SK-N-SH (cell line): ENCODE data around the gene EED. TPM values are rescaled to one million over a fixed set of nuclear protein-coding genes. Genes with fewer than 3 reads are reported as not detected.

Experiments
- CTCF ChIA-PET: fragments of 300-600, 350-600 bp; formaldehyde crosslinking; extraction: SDS; loops from one replicate; lab custom pipeline; 2021; lab: Yijun Ruan, JAX
- POLR2A ChIA-PET: fragments of 350-600 bp; sonication (Branson Sonifier 250); formaldehyde crosslinking; extraction: SDS; loops from one replicate; lab custom pipeline; 2020; ENCODE audit warnings: antibody characterized with exemption, inconsistent platforms; lab: Yijun Ruan, JAX
- DNase-seq: peaks from one replicate; pipeline ENCODE4 v3.0.0; 2012
- H2AFZ ChIP-seq: fragments of 200-600 bp; sonication (generic); 2 replicates; pipeline ENCODE4 v1.8.1; 2016; ENCODE audit warnings: antibody characterized with exemption, mild to moderate bottlenecking, low read depth
- H3F3A ChIP-seq: fragments of 200-600 bp; sonication (generic); replicated peaks from 2 replicates; pipeline ENCODE3; 2016; ENCODE audit warnings: antibody characterized with exemption, mild to moderate bottlenecking; ENCODE audit not compliant: insufficient read depth
- H3K27ac ChIP-seq, 2 experiments: fragments of 200-500 bp in 1 of 2; fragments of 200-600 bp in 1 of 2; sonication (Bioruptor generic) in 1 of 2; sonication (generic), shearing (Covaris generic) in 1 of 2; 2 replicates each; pipeline versions ENCODE4 v1.5.1 to v1.6.1; 2014 to 2016; ENCODE audit warnings: low read depth in 2 of 2, inconsistent platforms in 1 of 2, low read length in 1 of 2, mild to moderate bottlenecking in 1 of 2, mixed read lengths in 1 of 2
- H3K27me3 ChIP-seq: fragments of 200-600 bp; sonication (generic), shearing (Covaris generic); 2 replicates; pipeline ENCODE4 v1.6.1; 2016; ENCODE audit warnings: mixed run types; ENCODE audit not compliant: insufficient read depth
- H3K36me3 ChIP-seq, 2 experiments: fragments of 200-500 bp in 1 of 2; fragments of 200-600 bp in 1 of 2; sonication (Bioruptor generic) in 1 of 2; sonication (generic) in 1 of 2; replicated peaks in 1 of 2; 2 replicates each; pipeline versions ENCODE3 to v1.5.1; 2014 to 2016; ENCODE audit warnings: low read length in 1 of 2, mild to moderate bottlenecking in 1 of 2; ENCODE audit not compliant: insufficient read depth in 2 of 2, control insufficient read depth in 1 of 2
- H3K4me1 ChIP-seq, 2 experiments: fragments of 200-500 bp in 1 of 2; fragments of 200-600 bp in 1 of 2; sonication (Bioruptor generic) in 1 of 2; sonication (generic), shearing (Covaris generic) in 1 of 2; 2 replicates each; pipeline versions ENCODE4 v1.5.1 to v1.6.1; 2014 to 2016; ENCODE audit warnings: low read depth in 1 of 2, low read length in 1 of 2, mixed run types in 1 of 2; ENCODE audit not compliant: insufficient read depth in 2 of 2, control insufficient read depth in 1 of 2
- H3K4me2 ChIP-seq: fragments of 200-600 bp; sonication (generic), shearing (Covaris generic); 2 replicates; pipeline ENCODE4 v1.6.1; 2017; ENCODE audit warnings: mixed run types
- H3K4me3 ChIP-seq, 2 experiments: fragments of 200-500 bp in 1 of 2; fragments of 200-600 bp in 1 of 2; sonication (Bioruptor generic) in 1 of 2; sonication (generic), shearing (Covaris generic) in 1 of 2; 2 replicates each; pipeline versions ENCODE4 v1.5.1 to v1.8.1; 2014 to 2016; ENCODE audit warnings: low read depth in 2 of 2, inconsistent platforms in 1 of 2, low read length in 1 of 2, mild to moderate bottlenecking in 1 of 2, mixed read lengths in 1 of 2, moderate library complexity in 1 of 2
- H3K79me2 ChIP-seq: fragments of 200-600 bp; sonication (generic); 2 replicates; pipeline ENCODE4 v1.8.1; 2017; ENCODE audit warnings: mild to moderate bottlenecking; ENCODE audit not compliant: insufficient read depth
- H3K9ac ChIP-seq: fragments of 200-600 bp; sonication (generic); 2 replicates; pipeline ENCODE4 v1.6.1; 2017; ENCODE audit warnings: mixed run types
- H3K9me2 ChIP-seq: fragments of 200-600 bp; sonication (generic); 2 replicates; pipeline ENCODE4 v1.6.1; 2017; ENCODE audit warnings: mixed run types
- H3K9me3 ChIP-seq: fragments of 200-600 bp; sonication (generic); 2 replicates; pipeline ENCODE4 v1.6.1; 2017; ENCODE audit warnings: mixed run types, mild to moderate bottlenecking, moderate library complexity
- H4K20me1 ChIP-seq: fragments of 200-600 bp; sonication (generic); 2 replicates; pipeline ENCODE4 v1.6.1; 2017; ENCODE audit warnings: mild to moderate bottlenecking, mixed run types; ENCODE audit not compliant: insufficient read depth
- ELF1 ChIP-seq: IDR thresholded peaks from 2 replicates; pipeline ENCODE4 v1.4.0; 2012
- EZH2phosphoT487 ChIP-seq: fragments of 200-600 bp; sonication (generic); IDR thresholded peaks from 2 replicates; pipeline ENCODE4 v1.6.1; 2017; ENCODE audit warnings: low read depth, mixed run types, mild to moderate bottlenecking, antibody characterized with exemption, moderate library complexity, borderline replicate concordance
- FOSL2 ChIP-seq: IDR thresholded peaks from 2 replicates; pipeline ENCODE4 v1.4.0; 2012; ENCODE audit warnings: low read depth, mild to moderate bottlenecking, moderate library complexity, borderline replicate concordance
- GABPA ChIP-seq: IDR thresholded peaks from 2 replicates; pipeline ENCODE4 v1.4.0; 2012; ENCODE audit warnings: low read depth, mild to moderate bottlenecking
- JUND ChIP-seq: IDR thresholded peaks from 2 replicates; pipeline ENCODE4 v1.4.0; 2012
- NRF1 ChIP-seq: IDR thresholded peaks from 2 replicates; pipeline ENCODE4 v1.6.1; 2012; ENCODE audit warnings: low read depth, mild to moderate bottlenecking, low read length
- PBX3 ChIP-seq: IDR thresholded peaks from 2 replicates; pipeline ENCODE4; 2012
- POLR2AphosphoS5 ChIP-seq: IDR thresholded peaks from 2 replicates; pipeline ENCODE4 v1.6.1; 2012; ENCODE audit warnings: low read depth, low read length
- RCOR1 ChIP-seq: fragments of 150-350 bp; IDR thresholded peaks from 2 replicates; pipeline ENCODE4 v1.6.1; 2017; ENCODE audit warnings: antibody characterized with exemption, low read length
- RXRA ChIP-seq: IDR thresholded peaks from 2 replicates; pipeline ENCODE4 v1.4.0; 2012; ENCODE audit warnings: low read depth, mild to moderate bottlenecking, borderline replicate concordance
- SIN3A ChIP-seq: IDR thresholded peaks from 2 replicates; pipeline ENCODE4 v1.6.1; 2012; ENCODE audit warnings: low read depth, mild to moderate bottlenecking, low read length, moderate library complexity, borderline replicate concordance
- TCF12 ChIP-seq: IDR thresholded peaks from 2 replicates; pipeline ENCODE4 v1.4.0; 2012
- TEAD4 ChIP-seq: IDR thresholded peaks from 2 replicates; pipeline ENCODE4 v1.4.0; 2012; ENCODE audit warnings: mild to moderate bottlenecking, borderline replicate concordance; ENCODE audit not compliant: insufficient read depth
- WGBS: methylation state at CpG from one replicate; pipeline ENCODE4 v1.1.6; 2017; ENCODE audit warnings: low lambda C conversion rate; 5-methylcytosine and 5-hydroxymethylcytosine counted together
- polyA plus RNA-seq, 3 experiments: library from polyadenylated mRNA; depleted of rRNA; stranded (reverse); fragments of >200 nt; gene quantifications; 2 replicates each; pipeline ENCODE4 v1.2.3, GENCODE V29; 2012
- TF ChIP-seq, protein P1 (sequence below): IDR thresholded peaks from 2 replicates; pipeline ENCODE4 v1.4.0; 2012; ENCODE audit warnings: low read depth, borderline replicate concordance
- TF ChIP-seq, protein P2 (sequence below): IDR thresholded peaks from 2 replicates; pipeline ENCODE4 v1.6.1; 2012; ENCODE audit warnings: mild to moderate bottlenecking, low read depth, low read length, moderate library complexity
- TF ChIP-seq, protein P3 (sequence below): fragments of 200-600 bp; sonication (generic); IDR thresholded peaks from 2 replicates; pipeline ENCODE4 v1.6.1; 2017; ENCODE audit warnings: antibody characterized with exemption, mild to moderate bottlenecking, moderate library complexity

Gene EED
- polyA plus RNA-seq, 1 of the 3 experiments (the other 2 are of a cell fraction): 12.8 TPM

- H3K9me2 ChIP-seq: no peaks in the 10 kb centered on the region
- H3K9ac ChIP-seq: no peak overlapping the region
- TF ChIP-seq JUND (no peak), TCF12 (no peak), RCOR1 (no peak), RXRA (no peak), FOSL2 (no peak), PBX3 (no peak), TEAD4 (no peak), NRF1 (no peak)
- TF ChIP-seq, protein P1, sequence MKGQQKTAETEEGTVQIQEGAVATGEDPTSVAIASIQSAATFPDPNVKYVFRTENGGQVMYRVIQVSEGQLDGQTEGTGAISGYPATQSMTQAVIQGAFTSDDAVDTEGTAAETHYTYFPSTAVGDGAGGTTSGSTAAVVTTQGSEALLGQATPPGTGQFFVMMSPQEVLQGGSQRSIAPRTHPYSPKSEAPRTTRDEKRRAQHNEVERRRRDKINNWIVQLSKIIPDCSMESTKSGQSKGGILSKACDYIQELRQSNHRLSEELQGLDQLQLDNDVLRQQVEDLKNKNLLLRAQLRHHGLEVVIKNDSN: no peak
- TF ChIP-seq, protein P2, sequence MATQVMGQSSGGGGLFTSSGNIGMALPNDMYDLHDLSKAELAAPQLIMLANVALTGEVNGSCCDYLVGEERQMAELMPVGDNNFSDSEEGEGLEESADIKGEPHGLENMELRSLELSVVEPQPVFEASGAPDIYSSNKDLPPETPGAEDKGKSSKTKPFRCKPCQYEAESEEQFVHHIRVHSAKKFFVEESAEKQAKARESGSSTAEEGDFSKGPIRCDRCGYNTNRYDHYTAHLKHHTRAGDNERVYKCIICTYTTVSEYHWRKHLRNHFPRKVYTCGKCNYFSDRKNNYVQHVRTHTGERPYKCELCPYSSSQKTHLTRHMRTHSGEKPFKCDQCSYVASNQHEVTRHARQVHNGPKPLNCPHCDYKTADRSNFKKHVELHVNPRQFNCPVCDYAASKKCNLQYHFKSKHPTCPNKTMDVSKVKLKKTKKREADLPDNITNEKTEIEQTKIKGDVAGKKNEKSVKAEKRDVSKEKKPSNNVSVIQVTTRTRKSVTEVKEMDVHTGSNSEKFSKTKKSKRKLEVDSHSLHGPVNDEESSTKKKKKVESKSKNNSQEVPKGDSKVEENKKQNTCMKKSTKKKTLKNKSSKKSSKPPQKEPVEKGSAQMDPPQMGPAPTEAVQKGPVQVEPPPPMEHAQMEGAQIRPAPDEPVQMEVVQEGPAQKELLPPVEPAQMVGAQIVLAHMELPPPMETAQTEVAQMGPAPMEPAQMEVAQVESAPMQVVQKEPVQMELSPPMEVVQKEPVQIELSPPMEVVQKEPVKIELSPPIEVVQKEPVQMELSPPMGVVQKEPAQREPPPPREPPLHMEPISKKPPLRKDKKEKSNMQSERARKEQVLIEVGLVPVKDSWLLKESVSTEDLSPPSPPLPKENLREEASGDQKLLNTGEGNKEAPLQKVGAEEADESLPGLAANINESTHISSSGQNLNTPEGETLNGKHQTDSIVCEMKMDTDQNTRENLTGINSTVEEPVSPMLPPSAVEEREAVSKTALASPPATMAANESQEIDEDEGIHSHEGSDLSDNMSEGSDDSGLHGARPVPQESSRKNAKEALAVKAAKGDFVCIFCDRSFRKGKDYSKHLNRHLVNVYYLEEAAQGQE: no peak
- H2AFZ ChIP-seq: no peak overlapping the region
- peaks cover 3 to 6% of the 10 kb centered on the region in 2 experiments; a peak in 1 of 4 replicates for H3K4me1 ChIP-seq
- H3K79me2 ChIP-seq: peaks cover 19% of the 10 kb centered on the region
- H3K4me3 ChIP-seq: no peak overlapping the region
- CTCF ChIA-PET: interaction anchor here (1.4 kb wide), 2 partner anchors 23 to 200 kb away, joined by 4 to 6 read pairs; no protein-coding TSS in a partner anchor
- no peak overlapping the region for H3K4me2 ChIP-seq
- no peaks in the 10 kb centered on the region for H3K9me3 ChIP-seq
- peaks cover 15% of the 10 kb centered on the region; the same call in 1 of the 2 replicates for H4K20me1 ChIP-seq
- 84% methylated on average over 4 of the region's 4 CpGs for whole genome bisulfite sequencing
- POLR2A ChIA-PET: no interaction called here
- no peak overlapping the region for H3K27ac ChIP-seq
- peaks cover 0 to 1% of the 10 kb centered on the region in 2 experiments for H3K36me3 ChIP-seq
- H3K27me3 ChIP-seq: no peaks in the 10 kb centered on the region
- H3F3A ChIP-seq: peaks cover 7% of the 10 kb centered on the region
- DNase-seq: no peak
These were observed 2.5 kb upstream of the EED start for GRCh38 chr11:86241956-86242535.

DNA sequence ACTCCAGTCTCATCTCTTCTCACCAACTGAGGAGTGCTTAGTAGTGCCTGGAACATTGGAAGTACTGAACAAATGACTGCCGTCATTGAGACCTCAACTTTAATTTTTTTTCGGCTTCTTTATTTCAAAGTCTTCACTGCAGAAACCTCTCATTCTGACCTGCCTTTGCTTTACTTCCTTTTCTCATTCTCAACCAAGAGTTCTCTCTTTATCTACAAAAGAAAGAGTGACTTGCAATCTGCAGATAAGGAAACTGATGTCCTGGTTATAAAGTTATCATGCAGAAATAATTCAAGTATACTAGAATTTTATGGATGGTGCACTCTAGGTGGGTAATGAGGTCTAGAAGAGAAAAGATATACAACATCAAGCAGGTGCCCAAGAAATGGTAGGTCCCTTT, 1.2 kb upstream of the EED start:
- WGBS: 96% methylated on average over 2 of the region's 2 CpGs
- Histone ChIP-seq H4K20me1 (peaks cover 28% of the 10 kb centered on the region), H3K9me3 (no peaks in the 10 kb centered on the region), H3F3A (peaks cover 7% of the 10 kb centered on the region), H3K9ac (no peak overlapping the region), H3K4me1 (peaks cover 3 to 6% of the 10 kb centered on the region in 2 experiments; a peak in 2 of 4 replicates), H3K36me3 (peaks cover 0 to 4% of the 10 kb centered on the region in 2 experiments), H3K9me2 (no peaks in the 10 kb centered on the region), H3K79me2 (peaks cover 33% of the 10 kb centered on the region), H3K4me2 (no peak overlapping the region), H3K4me3 (no peak overlapping the region), H3K27ac (peak overlapping the region in 1 of 2 experiments; percentile 100; a peak in 2 of 4 replicates), H3K27me3 (no peaks in the 10 kb centered on the region), H2AFZ (no peak overlapping the region)
- ChIA-PET CTCF (no interaction called here), POLR2A (interaction anchor here (0.8 kb wide), 1 partner anchor 429 kb away, joined by 3 read pairs; no protein-coding TSS in a partner anchor)
- no peak for DNase-seq
- no peak for TF ChIP-seq GABPA
- TF ChIP-seq POLR2AphosphoS5: no peak
- no peak for TF ChIP-seq TEAD4
- TF ChIP-seq SIN3A: no peak
- no peak for TF ChIP-seq EZH2phosphoT487
- TF ChIP-seq TCF12: no peak
- TF ChIP-seq ELF1: no peak
- TF ChIP-seq, protein P3, sequence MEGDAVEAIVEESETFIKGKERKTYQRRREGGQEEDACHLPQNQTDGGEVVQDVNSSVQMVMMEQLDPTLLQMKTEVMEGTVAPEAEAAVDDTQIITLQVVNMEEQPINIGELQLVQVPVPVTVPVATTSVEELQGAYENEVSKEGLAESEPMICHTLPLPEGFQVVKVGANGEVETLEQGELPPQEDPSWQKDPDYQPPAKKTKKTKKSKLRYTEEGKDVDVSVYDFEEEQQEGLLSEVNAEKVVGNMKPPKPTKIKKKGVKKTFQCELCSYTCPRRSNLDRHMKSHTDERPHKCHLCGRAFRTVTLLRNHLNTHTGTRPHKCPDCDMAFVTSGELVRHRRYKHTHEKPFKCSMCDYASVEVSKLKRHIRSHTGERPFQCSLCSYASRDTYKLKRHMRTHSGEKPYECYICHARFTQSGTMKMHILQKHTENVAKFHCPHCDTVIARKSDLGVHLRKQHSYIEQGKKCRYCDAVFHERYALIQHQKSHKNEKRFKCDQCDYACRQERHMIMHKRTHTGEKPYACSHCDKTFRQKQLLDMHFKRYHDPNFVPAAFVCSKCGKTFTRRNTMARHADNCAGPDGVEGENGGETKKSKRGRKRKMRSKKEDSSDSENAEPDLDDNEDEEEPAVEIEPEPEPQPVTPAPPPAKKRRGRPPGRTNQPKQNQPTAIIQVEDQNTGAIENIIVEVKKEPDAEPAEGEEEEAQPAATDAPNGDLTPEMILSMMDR: no peak
- TF ChIP-seq, protein P2: no peak
